Mucosa of gallbladder (tissue), 1 donor: ENCODE data around the gene TOR1AIP2. TPM values are rescaled to one million over a fixed set of nuclear protein-coding genes. Genes with fewer than 3 reads are reported as not detected.
A peak's percentile ranks its signal among the peaks of the same experiment; 100 is the strongest.

Experiments
- DNase-seq: peaks from one replicate; pipeline ENCODE4 v3.0.0-alpha.2; 2020; ENCODE audit warnings: low spot score
- total RNA-seq: library from RNA; stranded (reverse); gene quantifications from one replicate; pipeline ENCODE4 v1.2.1, GENCODE V29; 2021
- donor health status: DM: no; HTN: no; CAD: no.

Gene TOR1AIP2
- 99.8 TPM for total RNA-seq

DNA sequence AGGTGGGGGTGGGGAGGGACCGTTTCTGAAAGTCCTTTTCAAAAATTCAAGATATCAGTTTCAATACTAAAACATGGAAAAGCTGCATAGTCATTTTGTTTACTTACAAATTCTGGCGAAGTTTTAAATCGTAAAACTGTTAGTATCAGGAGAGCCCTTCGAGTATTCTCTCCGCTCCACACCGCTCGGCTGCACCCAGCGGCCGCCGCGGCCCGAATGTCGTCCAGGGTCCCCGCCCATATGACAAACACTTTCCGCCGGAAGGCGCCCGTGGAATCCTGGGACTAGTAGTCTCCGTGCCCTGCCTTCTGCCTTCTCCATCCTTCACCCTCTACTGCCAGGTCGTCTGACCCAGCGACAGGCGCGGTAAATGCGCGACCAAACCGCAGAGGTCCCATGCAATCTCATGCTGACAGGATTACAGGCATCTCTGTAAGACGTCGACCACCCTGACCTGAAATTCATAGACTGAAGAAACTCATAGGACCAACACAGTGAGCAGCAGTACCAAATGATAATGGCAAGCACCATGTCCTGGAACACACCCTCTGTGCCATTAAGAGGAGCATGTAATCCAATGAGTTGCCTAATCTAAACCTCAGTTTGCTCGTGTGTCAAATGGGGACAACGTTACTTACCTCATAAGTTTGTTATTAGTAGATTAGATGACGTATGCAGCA, at the start of gene TOR1AIP2:
Gene TOR1AIP2, minus strand, starts transcription at position 218 of the 680 bp plus-strand sequence. CDS start 25,138 bp downstream, outside the sequence.
- DNase-seq = peak; percentile 91

DNA sequence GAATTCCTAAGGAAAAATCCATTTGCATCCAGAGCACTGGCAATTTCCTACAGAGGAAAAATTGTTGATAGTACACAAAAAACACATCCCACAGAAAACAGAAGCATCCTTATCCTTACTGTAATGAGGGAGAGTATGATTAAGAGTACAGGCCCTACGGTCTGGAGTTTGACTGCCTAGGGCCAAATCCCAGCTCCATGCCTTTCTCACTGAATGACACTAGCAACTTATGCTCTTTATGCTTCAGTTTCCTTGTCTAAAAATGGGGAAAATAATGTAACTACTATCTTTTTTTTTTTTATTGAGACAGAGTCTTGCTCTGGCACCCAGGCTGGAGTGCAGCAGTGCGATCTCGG, 49.2 kb upstream of the TOR1AIP2 start:
- no peak for DNase-seq

DNA sequence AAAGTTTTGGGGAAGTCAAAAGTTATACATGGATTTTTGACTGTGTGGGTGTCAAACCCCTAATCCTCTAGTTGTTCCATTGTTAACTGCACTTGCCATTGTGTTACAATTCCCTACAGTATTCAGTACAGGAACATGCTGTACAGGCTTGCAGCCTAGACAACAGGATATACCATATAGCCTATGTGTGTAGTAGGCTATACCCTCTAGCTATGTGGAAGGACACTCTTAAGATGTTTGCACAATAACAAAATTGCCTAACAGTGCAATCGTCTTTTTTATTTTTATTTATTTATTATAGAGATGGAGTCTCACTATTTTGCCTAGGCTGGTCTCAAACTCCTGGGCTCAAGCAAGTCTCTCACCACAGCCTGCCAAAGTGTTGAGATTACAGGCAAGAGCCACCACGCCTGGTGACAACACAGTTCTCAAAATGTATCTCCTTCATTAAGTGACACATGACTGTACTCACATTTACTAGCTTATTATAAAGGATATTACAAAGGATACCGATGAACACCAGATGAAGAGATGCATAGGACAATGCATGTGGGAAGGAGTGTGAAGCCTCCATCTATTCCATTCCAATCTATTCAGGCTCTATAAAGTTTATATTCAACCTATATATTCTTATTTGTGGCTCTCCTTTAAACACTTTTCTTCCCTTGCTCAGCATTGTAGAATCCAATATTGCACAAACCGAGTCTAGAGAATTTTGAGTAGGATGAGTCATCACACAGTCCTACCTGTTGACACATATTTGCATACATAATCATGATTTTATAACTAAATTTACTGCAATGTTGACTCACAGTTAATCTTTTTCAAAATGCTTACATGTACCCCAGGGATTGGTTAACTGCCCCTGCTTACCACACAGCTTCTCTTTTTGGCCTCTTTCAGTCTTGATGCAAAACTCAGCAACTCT, 48.6 kb upstream of the TOR1AIP2 start:
- DNase-seq = no peak

DNA sequence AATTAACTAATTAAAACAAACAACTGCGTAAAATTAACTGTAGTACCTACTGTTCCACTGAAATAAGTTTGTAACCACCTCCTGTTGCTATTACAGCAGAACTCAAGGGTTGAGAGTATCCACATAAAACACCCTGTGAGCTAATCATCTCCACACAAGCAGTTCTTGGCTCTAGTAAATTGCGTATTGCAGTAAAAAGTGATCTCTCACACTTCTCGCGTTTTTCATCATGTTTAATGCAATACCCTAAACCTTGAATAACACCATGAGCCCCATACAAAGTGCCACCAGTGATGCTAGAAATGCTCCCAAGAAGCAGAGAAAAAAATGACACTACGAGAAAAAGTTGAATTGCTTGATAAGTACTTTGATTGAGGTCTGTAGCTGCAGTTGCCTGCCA, 47.7 kb upstream of the TOR1AIP2 start:
- no peak for DNase-seq

DNA sequence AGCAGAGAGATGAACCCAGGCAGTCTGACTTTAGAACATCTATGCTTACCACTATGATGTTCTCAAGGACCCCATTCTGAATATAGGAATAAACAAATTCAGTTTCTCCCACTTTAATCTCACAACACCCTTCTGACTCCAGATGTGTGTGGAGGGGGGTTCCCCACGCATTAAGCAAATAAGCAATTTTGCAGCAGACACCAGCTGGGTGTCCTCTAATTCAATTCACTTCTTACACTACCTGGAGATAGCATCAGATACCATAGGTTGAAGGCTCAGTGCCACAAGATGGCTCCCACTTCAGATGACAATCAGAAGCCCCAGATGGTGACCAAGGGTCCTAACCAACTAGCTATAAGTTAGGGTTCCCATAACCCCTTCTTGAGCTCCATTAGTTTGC, 46.7 kb upstream of the TOR1AIP2 start:
- no peak for DNase-seq

GRCh38 chr1:179923029-179923428, 45.4 kb upstream of the TOR1AIP2 start:
- DNase-seq = no peak

DNA sequence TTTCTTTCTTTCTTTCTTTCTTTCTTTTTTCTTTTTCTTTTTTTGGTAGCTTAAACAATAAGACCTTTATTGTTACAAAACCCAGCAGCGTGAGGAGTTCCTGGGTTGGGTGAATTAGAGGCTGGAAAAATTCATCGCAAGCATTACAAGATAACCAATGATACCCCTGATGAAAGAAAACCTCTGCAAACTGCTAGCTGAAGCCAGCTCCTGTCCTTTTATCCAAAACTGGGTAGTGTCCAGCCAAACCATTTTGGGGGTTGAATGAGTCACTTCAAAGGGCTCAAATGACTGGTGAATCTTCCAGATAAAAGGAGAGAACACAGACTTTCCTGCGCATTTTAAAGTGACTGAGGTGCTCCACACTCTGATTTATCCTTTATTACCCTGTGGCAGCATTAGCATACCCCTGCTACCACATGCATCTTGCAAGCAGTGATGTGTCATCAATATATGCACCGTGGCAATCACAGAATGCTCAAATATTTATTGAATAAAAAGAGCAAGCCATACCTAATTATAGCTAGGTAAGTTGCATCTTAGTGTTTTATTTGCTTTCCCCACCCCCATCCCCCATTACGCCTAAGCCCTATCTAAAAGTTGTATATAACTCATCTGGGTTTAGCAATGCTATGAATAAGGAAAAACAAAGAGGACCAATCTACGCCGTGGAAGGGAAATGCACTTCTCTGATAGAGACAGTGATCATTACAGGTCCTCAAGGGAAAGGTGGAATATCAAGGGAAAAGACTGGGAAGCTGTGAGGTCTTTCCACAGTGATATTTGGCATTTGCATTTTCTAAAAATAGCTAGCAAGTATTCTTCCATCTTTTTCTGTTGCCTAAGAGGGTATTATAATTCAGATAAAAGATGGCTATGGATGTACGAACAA, 44.6 kb upstream of the TOR1AIP2 start:
- DNase-seq = no peak

GRCh38 chr1:179921472-179921871, 43.9 kb upstream of the TOR1AIP2 start:
- DNase-seq = no peak

GRCh38 chr1:179917601-179918429, 40.2 kb upstream of the TOR1AIP2 start:
- DNase-seq = no peak

GRCh38 chr1:179911812-179912211, 34.2 kb upstream of the TOR1AIP2 start:
- DNase-seq = no peak

DNA sequence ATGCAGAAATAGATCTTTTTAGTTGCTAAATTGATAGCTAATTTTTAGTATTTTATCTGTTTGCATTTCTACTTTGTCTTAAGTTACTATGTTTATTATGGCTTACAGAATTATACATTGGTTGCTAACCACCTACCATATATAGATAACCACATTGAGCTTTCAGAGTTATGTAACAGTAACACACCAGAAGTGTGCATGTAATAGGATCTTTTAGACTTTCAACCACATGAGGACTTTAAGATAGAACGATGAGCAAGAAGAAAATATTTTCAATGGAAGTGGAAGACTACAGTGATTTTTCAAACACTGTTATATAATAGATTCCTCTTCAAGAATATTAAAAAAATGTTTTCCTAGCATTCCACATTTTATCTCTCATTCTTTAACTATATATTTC, 33.3 kb upstream of the TOR1AIP2 start:
- no peak for DNase-seq

DNA sequence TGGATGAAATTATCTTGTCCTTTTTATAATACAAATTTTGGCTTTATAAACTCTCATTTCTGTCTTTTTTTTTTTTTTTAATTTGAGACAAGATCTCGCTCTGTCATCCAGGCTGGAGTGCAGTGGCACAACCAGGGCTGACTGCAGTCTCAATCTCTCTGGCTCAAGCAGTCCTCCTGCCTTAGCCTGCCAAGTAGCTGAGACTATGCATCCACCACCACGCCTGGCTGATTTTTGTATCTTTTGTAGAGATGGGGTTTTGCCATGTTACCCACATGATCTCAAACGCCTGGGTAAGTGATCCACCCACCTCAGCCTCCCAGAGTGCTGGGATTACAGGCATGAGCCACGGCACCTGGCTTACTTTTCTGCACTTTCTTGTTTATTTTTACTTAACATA, 12.0 kb upstream of the TOR1AIP2 start:
- no peak for DNase-seq

GRCh38 chr1:179888071-179888470, 10.5 kb upstream of the TOR1AIP2 start:
- no peak for DNase-seq

GRCh38 chr1:179883745-179884138, 6.1 kb upstream of the TOR1AIP2 start:
- DNase-seq = no peak

DNA sequence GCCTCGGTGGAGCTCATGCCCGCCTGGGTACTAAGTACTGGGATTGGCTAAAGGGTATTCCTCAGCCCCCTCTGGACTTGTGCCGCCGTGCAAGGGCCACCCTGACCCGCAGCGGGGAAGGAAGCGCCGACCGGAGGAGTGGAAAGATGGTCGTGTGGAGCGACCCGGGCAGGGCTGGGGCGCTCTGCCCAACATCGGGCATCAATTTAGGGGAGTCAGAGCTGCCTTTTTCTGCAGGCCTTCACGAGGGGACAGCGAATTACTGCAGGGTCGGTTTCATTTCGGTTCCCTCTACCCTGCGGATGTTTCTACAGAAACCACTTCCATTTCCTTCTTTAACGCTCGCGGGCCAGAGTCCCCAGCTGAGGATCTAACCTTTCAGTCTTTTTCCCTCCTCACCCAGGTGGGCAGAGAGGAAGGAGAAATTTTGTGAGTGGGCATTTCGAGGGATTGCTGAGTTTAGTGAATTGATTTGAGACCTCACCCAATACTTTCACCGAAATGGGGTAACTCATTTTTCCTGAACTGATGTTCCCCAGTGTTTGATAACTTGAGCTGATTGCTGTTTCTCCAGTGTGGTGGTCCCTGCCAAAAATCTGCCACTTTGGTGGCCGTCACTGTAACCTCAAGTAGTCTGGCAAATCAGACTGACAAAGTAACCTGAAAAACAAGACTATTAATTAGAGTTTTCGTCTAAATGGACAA, 5.6 kb upstream of the TOR1AIP2 start:
- DNase-seq = no peak

DNA sequence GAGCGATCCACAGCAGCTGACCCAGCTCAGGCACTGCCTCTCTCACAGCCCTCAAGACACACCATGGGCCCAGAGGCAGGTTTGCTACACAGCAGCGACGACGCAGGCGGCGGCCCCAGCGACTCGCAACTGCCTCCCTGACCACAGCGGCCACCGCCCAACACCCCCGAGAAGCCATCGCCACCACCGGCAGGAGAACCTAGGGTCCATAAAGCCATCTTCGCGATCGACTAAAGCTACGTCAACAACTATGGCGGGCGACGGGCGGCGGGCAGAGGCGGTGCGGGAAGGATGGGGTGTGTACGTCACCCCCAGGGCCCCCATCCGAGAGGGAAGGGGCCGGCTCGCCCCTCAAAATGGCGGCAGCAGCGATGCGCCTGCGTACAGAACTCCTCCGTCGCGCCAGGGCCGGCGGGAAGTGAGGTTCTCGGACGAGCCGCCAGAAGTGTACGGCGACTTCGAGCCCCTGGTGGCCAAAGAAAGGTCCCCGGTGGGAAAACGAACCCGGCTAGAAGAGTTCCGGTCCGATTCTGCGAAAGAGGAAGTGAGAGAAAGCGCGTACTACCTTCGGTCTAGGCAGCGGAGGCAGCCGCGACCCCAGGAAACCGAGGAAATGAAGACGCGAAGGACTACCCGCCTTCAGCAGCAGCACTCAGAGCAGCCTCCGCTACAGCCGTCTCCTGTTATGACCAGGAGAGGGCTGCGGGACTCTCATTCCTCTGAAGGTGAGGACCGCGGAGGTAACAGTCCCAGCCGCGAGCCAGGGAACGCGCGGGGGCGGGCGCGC, 4.8 kb upstream of the TOR1AIP2 start, which contains the start of gene TOR1AIP1:
Gene TOR1AIP1, plus strand, starts transcription at position 33 of the 787 bp plus-strand sequence. Its CDS starts 218 bp downstream, at position 251.
- DNase-seq = peak; percentile 96

DNA sequence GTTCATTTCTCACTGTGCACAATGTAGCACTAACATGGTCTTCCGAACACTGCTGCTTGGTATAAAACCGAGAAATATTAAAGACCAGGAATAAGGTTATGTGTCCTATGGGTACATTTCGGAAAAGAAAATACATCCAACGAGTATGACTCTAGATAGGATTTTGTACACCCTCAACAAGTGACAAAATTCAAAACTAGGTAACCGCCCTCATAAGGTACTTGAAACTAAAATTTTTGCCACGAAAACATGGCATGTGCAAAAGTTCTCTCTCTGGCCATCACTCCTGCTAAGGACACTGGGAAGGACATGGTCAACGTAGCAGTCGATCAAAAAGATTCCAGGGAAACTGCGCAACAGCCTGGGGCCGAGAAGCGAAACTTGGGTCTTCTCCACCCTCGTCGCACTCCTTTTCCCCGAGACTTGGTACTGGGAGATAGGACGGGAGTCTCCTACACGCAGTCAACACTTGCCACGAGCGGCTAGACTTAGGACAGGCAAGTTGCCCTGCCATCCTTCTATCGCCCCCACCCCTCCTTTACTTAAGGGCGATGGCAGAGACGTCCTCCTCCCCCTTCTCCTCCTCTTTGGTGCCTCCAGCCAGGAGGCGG, 4.1 kb upstream of the TOR1AIP2 start:
- DNase-seq = peak; percentile 88

DNA sequence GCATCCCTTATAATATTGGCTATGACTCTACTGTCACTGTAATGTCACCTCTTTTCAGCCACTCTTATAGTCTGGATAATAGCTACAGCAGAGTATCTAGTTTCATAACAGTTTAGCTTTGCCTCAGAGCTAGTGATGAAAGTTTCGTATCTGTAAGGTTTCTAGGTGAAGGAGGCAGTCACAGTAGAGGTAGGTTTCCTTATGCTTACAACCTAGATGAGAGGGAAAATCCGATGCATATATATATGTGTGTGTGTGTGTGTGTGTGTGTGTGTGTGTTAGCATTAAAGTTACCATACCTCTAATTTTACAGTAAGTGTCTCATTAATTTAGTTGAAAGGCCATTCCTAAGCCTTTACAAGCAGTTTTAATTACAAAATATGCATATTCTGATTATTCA, 2.2 kb upstream of the TOR1AIP2 start:
- no peak for DNase-seq

DNA sequence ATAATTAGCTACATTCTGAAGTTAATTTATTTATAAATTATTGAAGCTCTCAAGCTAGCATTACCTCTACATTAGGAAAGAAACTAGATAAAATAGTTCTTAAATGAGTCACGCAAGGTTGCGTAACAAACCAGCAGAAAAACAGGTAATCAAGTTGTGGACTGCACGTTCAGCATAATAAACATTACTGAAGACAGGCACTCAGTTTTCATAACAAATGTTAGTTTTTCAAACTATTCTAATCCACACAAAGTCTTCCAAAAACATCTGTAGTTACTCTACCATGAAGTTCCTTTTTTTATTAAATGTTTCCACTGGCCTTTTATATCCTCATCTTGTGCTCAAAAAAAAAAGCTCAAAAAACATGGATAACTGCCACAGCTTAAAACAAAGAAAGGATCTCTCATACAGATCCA, 1.3 kb downstream of the TOR1AIP2 start:
- DNase-seq = peak; percentile 47
